Naive thymus-derived CD4-positive, alpha-beta T cell (primary cell): ENCODE results near the gene XXYLT1. TPM values are rescaled to one million over a fixed set of nuclear protein-coding genes. Genes with fewer than 3 reads are reported as not detected.
A peak's percentile ranks its signal among the peaks of the same experiment; 100 is the strongest.

Source experiments
- ATAC-seq: fragments of 150-1000 bp; cut with Tn5 transposase; 2 replicates; pipeline ENCODE4 v1.10.0; 2021; ENCODE audit warnings: mild to moderate bottlenecking, moderate library complexity
- CTCF ChIA-PET: fragments of 350-600 bp; sonication (Branson Sonifier 250); formaldehyde crosslinking; loops from one replicate; lab custom pipeline; 2021; ENCODE audit warnings: antibody characterized with exemption; lab: Charles Lee
- POLR2A ChIA-PET: fragments of 350-600 bp; sonication (Branson Sonifier 250); formaldehyde crosslinking; loops from one replicate; lab custom pipeline; 2021; ENCODE audit warnings: antibody characterized with exemption, inconsistent platforms; lab: Charles Lee
- DNase-seq, 9 donors: peaks; one replicate each; pipeline versions ENCODE4 v3.0.0 to v3.0.0-alpha.2; 2020 to 2022; ENCODE audit warnings: mixed read lengths in 1 of 9
- H3K27ac ChIP-seq: one replicate; pipeline ENCODE4 v1.7.0; 2013; ENCODE audit warnings: mild to moderate bottlenecking, low read depth, low read length, moderate library complexity
- H3K27me3 ChIP-seq, 2 donors: one replicate each; pipeline ENCODE4 v1.7.0; 2013; ENCODE audit warnings: low read length in 2 of 2, mild to moderate bottlenecking in 2 of 2, moderate library complexity in 2 of 2; ENCODE audit not compliant: control insufficient read depth in 2 of 2, insufficient read depth in 2 of 2
- H3K36me3 ChIP-seq, 3 experiments: 1 replicate in 2 of 3; 2 replicates in 1 of 3; pipeline ENCODE4 v1.7.0; 2013; ENCODE audit warnings: low read length in 3 of 3, mild to moderate bottlenecking in 3 of 3, moderate library complexity in 1 of 3; ENCODE audit not compliant: insufficient read depth in 3 of 3, control insufficient read depth in 2 of 3
- H3K4me1 ChIP-seq, 2 donors: one replicate each; pipeline ENCODE4 v1.7.0; 2013; ENCODE audit warnings: low read length in 2 of 2, mild to moderate bottlenecking in 2 of 2, moderate library complexity in 1 of 2; ENCODE audit not compliant: control insufficient read depth in 2 of 2, insufficient read depth in 2 of 2
- H3K4me3 ChIP-seq: 2 replicates; pipeline ENCODE4 v1.7.0; 2013; ENCODE audit warnings: mild to moderate bottlenecking, low read length
- H3K9me3 ChIP-seq, 3 experiments: 1 replicate in 2 of 3; 2 replicates in 1 of 3; pipeline ENCODE4 v1.7.0; 2013; ENCODE audit warnings: low read length in 3 of 3; ENCODE audit not compliant: control insufficient read depth in 2 of 3
- H3K27ac Mint-ChIP-seq, 9 donors: one replicate each; pipeline ENCODE4 v1.8.0; 2020 to 2022; ENCODE audit warnings: mixed read lengths in 9 of 9, mild to moderate bottlenecking in 8 of 9, moderate library complexity in 5 of 9, inconsistent platforms in 2 of 9
- H3K27me3 Mint-ChIP-seq, 5 donors: one replicate each; pipeline ENCODE4 v1.8.0; 2021 to 2022; ENCODE audit warnings: mixed read lengths in 5 of 5, mild to moderate bottlenecking in 1 of 5
- H3K36me3 Mint-ChIP-seq, 5 donors: one replicate each; pipeline ENCODE4 v1.8.0; 2020 to 2022; ENCODE audit warnings: mixed read lengths in 5 of 5, mild to moderate bottlenecking in 3 of 5, inconsistent platforms in 1 of 5
- H3K4me1 Mint-ChIP-seq, 7 donors: one replicate each; pipeline ENCODE4 v1.8.0; 2020 to 2022; ENCODE audit warnings: mixed read lengths in 7 of 7, mild to moderate bottlenecking in 3 of 7, inconsistent platforms in 1 of 7
- H3K4me3 Mint-ChIP-seq, 10 donors: one replicate each; pipeline ENCODE4 v1.8.0; 2020 to 2022; ENCODE audit warnings: mild to moderate bottlenecking in 10 of 10, mixed read lengths in 10 of 10, moderate library complexity in 6 of 10, inconsistent platforms in 2 of 10
- H3K9me3 Mint-ChIP-seq, 11 donors: one replicate each; pipeline ENCODE4 v1.8.0; 2020 to 2022; ENCODE audit warnings: mixed read lengths in 11 of 11, mild to moderate bottlenecking in 4 of 11, inconsistent platforms in 1 of 11, moderate library complexity in 1 of 11
- intact Hi-C, 2 donors: fragments of 100-400 bp; cut with micrococcal nuclease; formaldehyde crosslinking; loops; one replicate each; pipeline ENCODE4 v1.15.1; 2023
- polyA plus RNA-seq, 2 donors: library from polyadenylated mRNA; unstranded; fragments of 300-500 nt; fragmentation: Illumina TruSeq; gene quantifications; one replicate each; pipeline ENCODE4 v1.2.3, GENCODE V29; 2021
- total RNA-seq, 6 experiments: library from RNA in 5 of 6; stranded (reverse) in 5 of 6; gene quantifications; 1 replicate in 5 of 6; 2 replicates in 1 of 6; pipeline ENCODE4 v1.2.3 and lab custom pipeline; 2021 to 2026

The XXYLT1 gene
- total and polyA plus RNA-seq, 7 experiments from 2014 or later = 4.1 to 11.7 (median 7.2) TPM

DNA sequence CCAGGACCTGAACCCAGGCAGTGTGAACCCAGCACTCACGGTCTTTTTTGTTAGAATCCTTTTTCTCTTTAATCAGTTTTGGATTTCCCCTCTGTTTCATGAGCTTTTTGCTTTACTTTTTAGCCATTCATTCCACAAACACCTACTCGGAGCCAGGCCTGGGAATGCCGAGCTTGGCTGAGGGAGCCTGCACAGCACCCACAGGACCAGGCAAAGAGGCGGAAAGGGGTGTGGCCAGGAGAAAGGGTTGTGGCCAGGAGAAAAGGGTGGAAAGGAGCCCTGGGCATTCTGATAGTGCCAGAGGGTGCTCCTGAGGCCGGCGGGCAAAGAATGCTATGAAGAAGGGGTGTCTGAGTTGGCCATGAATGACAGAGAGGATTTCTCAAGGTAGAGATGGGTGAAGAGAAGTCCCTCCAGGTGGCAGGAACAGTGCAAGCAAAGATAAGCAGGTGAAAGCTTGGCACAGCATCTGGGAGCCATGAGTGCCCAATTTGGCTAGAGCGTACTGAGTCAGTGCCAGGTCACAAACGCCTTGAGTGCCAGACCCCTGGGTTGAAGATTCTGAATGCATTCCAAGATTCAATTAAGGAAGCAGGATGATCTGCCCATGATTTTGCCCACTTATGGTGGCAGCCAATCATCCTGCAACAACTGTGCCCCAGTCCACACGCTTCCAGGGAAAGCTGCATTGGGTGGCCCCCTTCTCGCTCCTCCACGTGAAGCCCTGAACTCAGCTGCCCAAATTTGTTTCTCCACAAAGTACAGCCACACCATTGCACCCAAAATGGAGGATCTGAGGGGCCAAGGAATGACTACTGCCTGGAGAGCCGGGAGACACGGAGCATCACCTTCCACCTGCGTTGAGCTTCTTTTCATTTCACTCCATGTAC lies 157.2 kb downstream of the XXYLT1 start:
- Histone ChIP-seq H3K27ac (no peak overlapping the region), H3K9me3 (no peaks in the 10 kb centered on the region), H3K36me3 (no peaks in the 10 kb centered on the region), H3K4me3 (no peak overlapping the region), H3K4me1 (no peaks in the 10 kb centered on the region), H3K27me3 (no peaks in the 10 kb centered on the region)
- ATAC-seq = no peak
- H3K27ac Mint-ChIP-seq = peak overlapping the region in 1 of 9 donors; percentile 32
- H3K9me3 Mint-ChIP-seq = no peaks in the 10 kb centered on the region
- H3K27me3 Mint-ChIP-seq = no peaks in the 10 kb centered on the region
- no peaks in the 10 kb centered on the region for H3K36me3 Mint-ChIP-seq
- intact Hi-C loops = no loop called here
- H3K4me3 Mint-ChIP-seq = no peak overlapping the region
- CTCF ChIA-PET = interaction anchor here (0.7 to 1.0 kb wide), 2 partner anchors 8 to 442 kb away, joined by 3 to 4 read pairs; partner anchors contain the start of gene LSG1
- no peak for DNase-seq
- peaks cover 0 to 7% (median 0%) of the 10 kb centered on the region in 7 donors for H3K4me1 Mint-ChIP-seq
- POLR2A ChIA-PET = interaction anchor here (0.6 kb wide), 1 partner anchor 13 kb away, joined by 3 read pairs; no protein-coding TSS in a partner anchor

DNA sequence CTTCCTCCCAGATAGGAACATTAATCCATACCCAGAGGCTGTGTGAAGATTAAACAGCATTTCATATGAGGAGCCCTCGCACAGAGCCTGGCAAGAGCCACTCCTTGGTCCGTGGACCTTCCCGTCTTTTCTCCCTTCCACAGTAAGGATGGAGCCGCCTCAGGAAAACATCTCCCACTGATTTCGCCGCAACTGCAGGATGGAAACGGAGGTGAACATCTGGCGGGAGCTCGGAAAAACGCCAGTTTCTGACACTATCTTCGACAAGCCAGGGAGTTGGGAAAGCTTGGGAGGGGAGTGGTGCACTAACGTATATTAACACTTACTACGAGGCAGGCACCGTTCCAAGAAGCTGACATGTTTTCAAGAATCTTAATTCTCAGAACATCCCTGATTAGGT lies 157.9 kb downstream of the XXYLT1 start:
- no peak for ATAC-seq
- no peaks in the 10 kb centered on the region for H3K9me3 ChIP-seq
- no peaks in the 10 kb centered on the region for H3K36me3 ChIP-seq
- no peak overlapping the region for H3K4me3 Mint-ChIP-seq
- DNase-seq = no peak
- ChIA-PET POLR2A (no interaction called here), CTCF (interaction anchor here (0.7 to 1.5 kb wide), 3 partner anchors 9 to 441 kb away, joined by 3 to 4 read pairs (median 4); partner anchors contain the start of gene LSG1)
- no peaks in the 10 kb centered on the region for H3K27me3 Mint-ChIP-seq
- H3K27ac ChIP-seq = no peak overlapping the region
- H3K36me3 Mint-ChIP-seq = no peaks in the 10 kb centered on the region
- H3K9me3 Mint-ChIP-seq = no peaks in the 10 kb centered on the region
- H3K4me1 Mint-ChIP-seq = peaks cover 0 to 4% (median 0%) of the 10 kb centered on the region in 7 donors
- H3K27me3 ChIP-seq = no peaks in the 10 kb centered on the region
- no peaks in the 10 kb centered on the region for H3K4me1 ChIP-seq
- intact Hi-C loops = no loop called here
- H3K27ac Mint-ChIP-seq = no peak overlapping the region
- H3K4me3 ChIP-seq = no peak overlapping the region

DNA sequence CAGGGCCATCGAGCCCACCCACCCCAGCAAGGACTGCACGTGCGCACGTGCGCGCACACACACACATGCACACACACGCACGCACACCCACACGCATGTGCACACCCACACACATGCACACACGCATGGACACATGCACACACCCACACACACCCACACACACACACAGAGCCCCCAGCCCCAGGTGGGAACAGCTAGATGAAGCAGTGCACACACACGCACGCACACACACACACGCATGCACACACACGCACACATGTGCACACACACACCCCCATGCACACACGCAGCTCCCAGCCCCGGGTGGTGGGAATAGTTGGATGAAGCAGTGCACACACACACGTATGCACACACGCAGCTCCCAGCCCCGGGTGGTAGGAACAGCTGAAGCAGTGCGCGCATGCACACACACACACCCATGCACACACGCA lies 158.6 kb downstream of the XXYLT1 start:
- Mint-ChIP-seq H3K4me1 (no peaks in the 10 kb centered on the region), H3K36me3 (no peaks in the 10 kb centered on the region), H3K27me3 (no peaks in the 10 kb centered on the region), H3K27ac (no peak overlapping the region), H3K4me3 (no peak overlapping the region), H3K9me3 (no peaks in the 10 kb centered on the region)
- ChIA-PET CTCF (interaction anchor here (1.5 kb wide), 1 partner anchor 430 kb away, joined by 4 read pairs; no protein-coding TSS in a partner anchor), POLR2A (no interaction called here)
- no peaks in the 10 kb centered on the region for H3K36me3 ChIP-seq
- H3K27ac ChIP-seq = no peak overlapping the region
- intact Hi-C loops = no loop called here
- DNase-seq = no peak
- no peaks in the 10 kb centered on the region for H3K4me1 ChIP-seq
- H3K9me3 ChIP-seq = no peaks in the 10 kb centered on the region
- no peak overlapping the region for H3K4me3 ChIP-seq
- no peak for ATAC-seq
- no peaks in the 10 kb centered on the region for H3K27me3 ChIP-seq

DNA sequence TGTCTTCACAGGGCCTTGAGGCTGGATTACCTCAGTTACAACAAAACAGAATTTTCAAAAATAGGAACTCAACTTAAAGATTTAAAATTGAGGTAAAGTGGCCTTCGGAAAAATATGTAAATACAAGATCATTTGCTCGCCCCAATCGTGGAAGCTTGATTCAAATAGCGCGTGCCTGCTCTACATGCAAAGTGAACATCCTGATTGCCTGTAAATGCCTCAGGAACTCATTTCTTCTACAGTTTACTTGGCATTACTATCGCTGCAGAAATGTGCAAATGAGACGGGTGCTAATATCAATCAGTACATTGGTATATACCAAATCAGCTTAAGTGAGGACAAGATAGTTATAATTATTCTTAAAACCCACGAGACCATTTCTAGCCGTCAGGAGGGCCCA lies 159.2 kb downstream of the XXYLT1 start:
- ATAC-seq = no peak
- Histone ChIP-seq H3K36me3 (no peaks in the 10 kb centered on the region), H3K27me3 (no peaks in the 10 kb centered on the region), H3K4me1 (no peaks in the 10 kb centered on the region), H3K9me3 (no peaks in the 10 kb centered on the region), H3K4me3 (no peak overlapping the region), H3K27ac (no peak overlapping the region)
- Mint-ChIP-seq H3K27me3 (no peaks in the 10 kb centered on the region), H3K4me3 (no peak overlapping the region), H3K9me3 (no peaks in the 10 kb centered on the region), H3K36me3 (no peaks in the 10 kb centered on the region), H3K27ac (no peak overlapping the region), H3K4me1 (no peaks in the 10 kb centered on the region)
- intact Hi-C loops = no loop called here
- ChIA-PET POLR2A (no interaction called here), CTCF (interaction anchor here (1.5 kb wide), 1 partner anchor 429 kb away, joined by 4 read pairs; no protein-coding TSS in a partner anchor)
- DNase-seq = no peak

DNA sequence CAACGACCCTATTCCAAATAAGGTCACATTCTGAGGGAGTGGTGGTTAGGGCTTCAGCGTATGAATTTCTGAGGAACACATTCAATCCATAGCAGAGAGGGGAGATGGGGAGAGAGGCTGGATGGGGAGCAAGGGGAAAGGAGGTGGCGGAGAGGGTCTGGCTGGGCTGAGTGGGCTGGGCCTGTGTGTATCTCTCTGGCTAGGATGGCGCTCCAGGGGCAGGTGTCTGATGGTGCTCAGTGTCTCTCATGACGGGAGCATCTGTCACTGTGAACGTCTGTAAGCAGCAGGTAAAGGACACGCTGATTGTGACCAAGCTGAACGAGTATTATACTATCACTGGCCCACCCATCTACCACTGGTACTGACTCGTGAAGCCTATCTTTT lies 159.6 kb downstream of the XXYLT1 start:
- no peak for ATAC-seq
- no peak overlapping the region for H3K27ac Mint-ChIP-seq
- H3K9me3 ChIP-seq = no peaks in the 10 kb centered on the region
- H3K4me3 ChIP-seq = no peak overlapping the region
- ChIA-PET CTCF (interaction anchor here (1.5 kb wide), 1 partner anchor 429 kb away, joined by 4 read pairs; no protein-coding TSS in a partner anchor), POLR2A (no interaction called here)
- intact Hi-C loops = no loop called here
- DNase-seq = no peak
- no peaks in the 10 kb centered on the region for H3K36me3 Mint-ChIP-seq
- no peaks in the 10 kb centered on the region for H3K9me3 Mint-ChIP-seq
- no peak overlapping the region for H3K27ac ChIP-seq
- no peak overlapping the region for H3K4me3 Mint-ChIP-seq
- H3K27me3 Mint-ChIP-seq = no peaks in the 10 kb centered on the region
- H3K4me1 Mint-ChIP-seq = peaks cover under 1 to 3% (median 2%) of the 10 kb centered on the region in 7 donors
- H3K27me3 ChIP-seq = no peaks in the 10 kb centered on the region
- H3K4me1 ChIP-seq = no peaks in the 10 kb centered on the region
- H3K36me3 ChIP-seq = no peaks in the 10 kb centered on the region

DNA sequence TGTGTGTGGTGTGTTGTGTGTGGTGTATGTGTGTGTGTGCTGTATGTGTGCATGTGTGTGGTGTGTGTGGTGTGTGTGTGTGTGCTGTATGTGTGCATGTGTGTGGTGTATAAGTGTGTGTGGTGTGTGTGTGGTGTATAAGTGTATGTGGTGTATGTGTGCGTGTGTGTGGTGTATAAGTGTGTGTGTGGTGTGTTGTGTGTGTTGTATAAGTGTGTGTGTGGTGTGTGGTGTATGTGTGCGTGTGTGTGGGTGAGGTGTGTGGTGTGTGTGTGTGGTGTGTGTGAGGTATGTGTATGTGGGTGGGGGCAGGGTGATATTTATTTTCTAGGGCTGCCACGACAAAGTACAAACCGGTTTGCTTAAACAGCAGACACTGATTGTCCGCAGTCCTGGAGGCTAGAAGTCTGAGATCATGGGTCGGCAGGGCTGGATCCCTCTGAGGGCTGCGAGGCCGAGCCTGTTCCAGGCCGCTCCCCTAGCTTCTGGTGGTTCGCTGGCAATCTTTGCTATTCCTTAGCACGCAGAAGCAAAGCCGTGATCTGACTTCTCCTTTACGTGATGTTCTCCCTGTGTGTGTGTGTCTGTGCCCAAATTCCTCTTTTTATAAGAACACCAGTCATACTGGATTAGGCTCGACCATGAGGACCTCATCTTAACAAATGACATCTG lies 160.2 kb downstream of the XXYLT1 start:
- Mint-ChIP-seq H3K36me3 (no peaks in the 10 kb centered on the region), H3K9me3 (no peaks in the 10 kb centered on the region), H3K4me1 (peaks cover 4 to 7% (median 5%) of the 10 kb centered on the region in 7 donors), H3K4me3 (no peak overlapping the region), H3K27me3 (no peaks in the 10 kb centered on the region), H3K27ac (no peak overlapping the region)
- DNase-seq = no peak
- ChIA-PET POLR2A (no interaction called here), CTCF (no interaction called here)
- no peak overlapping the region for H3K4me3 ChIP-seq
- H3K36me3 ChIP-seq = no peaks in the 10 kb centered on the region
- intact Hi-C loops = no loop called here
- peak; percentile 43 for ATAC-seq
- no peaks in the 10 kb centered on the region for H3K4me1 ChIP-seq
- no peaks in the 10 kb centered on the region for H3K27me3 ChIP-seq
- no peak overlapping the region for H3K27ac ChIP-seq
- H3K9me3 ChIP-seq = no peaks in the 10 kb centered on the region
